Skin of body (tissue), 2 donors: Measurements from ENCODE around the gene SNAPC4. TPM values are rescaled to one million over a fixed set of nuclear protein-coding genes. Genes with fewer than 3 reads are reported as not detected.

Experiments
- DNase-seq: peaks from one replicate; lab custom pipeline; 2025; lab: John Stamatoyannopoulos, UW
- total RNA-seq: library from RNA; depleted of rRNA; stranded (reverse); fragments of >200 nt; gene quantifications from one replicate; pipeline ENCODE4 v1.2.3, GENCODE V29; 2014

SNAPC4 gene
- total RNA-seq, result 5.7 TPM

GRCh38 chr9:136400038-136400834 is at the start of gene SNAPC4:
SNAPC4 (minus strand) TSS chr9:136400170; CDS start chr9:136398428, 1,742 bp downstream.
- peak; percentile 79 for DNase-seq

GRCh38 chr9:136448655-136449054 is 48.7 kb upstream of the SNAPC4 start:
- no peak for DNase-seq

GRCh38 chr9:136447173-136447778 is 47.3 kb upstream of the SNAPC4 start:
- no peak for DNase-seq

GRCh38 chr9:136445799-136446198 is 45.8 kb upstream of the SNAPC4 start:
- DNase-seq, result no peak

- DNase-seq, result no peak
These were observed 44.1 kb upstream of the SNAPC4 start for GRCh38 chr9:136444102-136444501.

- no peak for DNase-seq
These were observed 43.7 kb upstream of the SNAPC4 start for GRCh38 chr9:136443687-136444086.

GRCh38 chr9:136443087-136443486 is 43.1 kb upstream of the SNAPC4 start:
- no peak for DNase-seq

GRCh38 chr9:136442265-136442664 is 42.3 kb upstream of the SNAPC4 start:
- DNase-seq, result no peak

- DNase-seq, result no peak
These were observed 41.8 kb upstream of the SNAPC4 start for GRCh38 chr9:136441681-136442245.

- DNase-seq, result no peak
These were observed 41.3 kb upstream of the SNAPC4 start for GRCh38 chr9:136441191-136441680.

GRCh38 chr9:136439481-136440408 is 39.8 kb upstream of the SNAPC4 start, which contains the start of gene INPP5E:
INPP5E (minus strand) TSS chr9:136439845; CDS start chr9:136439419, 426 bp downstream.
- DNase-seq, result peak; percentile 51

- no peak for DNase-seq
These were observed 38.8 kb upstream of the SNAPC4 start for GRCh38 chr9:136438548-136439480.

GRCh38 chr9:136437839-136438547 is 38.0 kb upstream of the SNAPC4 start:
- no peak for DNase-seq

GRCh38 chr9:136437430-136437829 is 37.5 kb upstream of the SNAPC4 start:
- DNase-seq, result peak; percentile 14

- no peak for DNase-seq
These were observed 36.2 kb upstream of the SNAPC4 start for GRCh38 chr9:136436055-136436634.

GRCh38 chr9:136434580-136435169 is 34.7 kb upstream of the SNAPC4 start:
- DNase-seq, result no peak

GRCh38 chr9:136433849-136434579 is 34.0 kb upstream of the SNAPC4 start:
- no peak for DNase-seq
